IMR-90 (cell line): ENCODE results near the gene ERVMER34-1. TPM values are rescaled to one million over a fixed set of nuclear protein-coding genes. Genes with fewer than 3 reads are reported as not detected.

ENCODE experiments used
- ATAC-seq: fragments of 200-7000 bp; cut with Tn5 transposase; 2 replicates; pipeline ENCODE4 v1.9.1; 2020; ENCODE audit warnings: low read depth, mild to moderate bottlenecking, moderate library complexity
- BruUV-seq: library from RNA; stranded (reverse); fragments of 400-500 nt; replicated peaks from 2 replicates; lab custom pipeline; 2021; lab: Mats Ljungman, UMichigan
- CTCF ChIA-PET: fragments of 300-600 bp; formaldehyde crosslinking; extraction: SDS; loops from one replicate; lab custom pipeline; 2021; ENCODE audit warnings: antibody characterized with exemption; lab: Yijun Ruan, JAX
- POLR2A ChIA-PET: fragments of 300-600 bp; sonication (Branson Sonifier 250); formaldehyde crosslinking; loops from one replicate; lab custom pipeline; 2022; ENCODE audit warnings: antibody characterized with exemption; ENCODE audit not compliant: unreplicated experiment; lab: Charles Lee
- DNase-seq: peaks from one replicate; pipeline ENCODE4 v3.0.0; 2013
- H2AFZ ChIP-seq: replicated peaks from 2 replicates; pipeline ENCODE3; 2013; ENCODE audit warnings: low read length, mild to moderate bottlenecking; ENCODE audit not compliant: poor library complexity
- H2AK5ac ChIP-seq: 2 replicates; pipeline ENCODE4 v1.6.1; 2013; ENCODE audit warnings: low read depth, low read length, inconsistent platforms
- H2AK9ac ChIP-seq: replicated peaks from 2 replicates; pipeline ENCODE3; 2013; ENCODE audit warnings: mild to moderate bottlenecking, low read depth, low read length, moderate library complexity; ENCODE audit not compliant: poor library complexity
- H2BK120ac ChIP-seq: 2 replicates; pipeline ENCODE4 v1.6.1; 2013; ENCODE audit warnings: low read depth, low read length, inconsistent platforms
- H2BK15ac ChIP-seq: 3 replicates; pipeline ENCODE4 v1.6.1; 2013; ENCODE audit warnings: low read depth, low read length, inconsistent platforms
- H2BK20ac ChIP-seq: 2 replicates; pipeline ENCODE4 v1.6.1; 2013; ENCODE audit warnings: low read depth, mild to moderate bottlenecking, inconsistent platforms, low read length, moderate library complexity
- H2BK5ac ChIP-seq: 2 replicates; pipeline ENCODE4 v1.6.1; 2013; ENCODE audit warnings: mild to moderate bottlenecking, low read depth, low read length, inconsistent platforms; ENCODE audit not compliant: poor library complexity, severe bottlenecking
- H3K14ac ChIP-seq: replicated peaks from 2 replicates; pipeline ENCODE4 v1.6.1; 2013; ENCODE audit warnings: low read depth, low read length, inconsistent platforms
- H3K18ac ChIP-seq: 2 replicates; pipeline ENCODE4 v1.6.1; 2013; ENCODE audit warnings: low read depth, low read length, control low read depth
- H3K23ac ChIP-seq: 2 replicates; pipeline ENCODE4 v1.6.1; 2013; ENCODE audit warnings: low read depth, low read length, inconsistent platforms
- H3K27ac ChIP-seq: 2 replicates; pipeline ENCODE4 v1.5.1; 2013; ENCODE audit warnings: mild to moderate bottlenecking, control low read depth, low read length; ENCODE audit not compliant: insufficient read depth
- H3K27me3 ChIP-seq: 2 replicates; pipeline ENCODE4 v1.6.1; 2013; ENCODE audit warnings: low read length; ENCODE audit not compliant: control insufficient read depth, insufficient read depth
- H3K36me3 ChIP-seq: 2 replicates; pipeline ENCODE4 v1.6.1; 2013; ENCODE audit warnings: low read length, mixed read lengths; ENCODE audit not compliant: control insufficient read depth, insufficient read depth
- H3K4ac ChIP-seq: 2 replicates; pipeline ENCODE4 v1.6.1; 2013; ENCODE audit warnings: low read depth, low read length, inconsistent platforms
- H3K4me1 ChIP-seq: 2 replicates; pipeline ENCODE4 v1.6.1; 2013; ENCODE audit warnings: low read length, mixed read lengths; ENCODE audit not compliant: control insufficient read depth, insufficient read depth
- H3K4me2 ChIP-seq: 2 replicates; pipeline ENCODE4 v1.6.1; 2013; ENCODE audit warnings: low read depth, mild to moderate bottlenecking, control low read depth, low read length, moderate library complexity
- H3K4me3 ChIP-seq: 2 replicates; pipeline ENCODE4 v1.5.1; 2013; ENCODE audit warnings: low read depth, mild to moderate bottlenecking, control low read depth, low read length, moderate library complexity; ENCODE audit not compliant: insufficient read depth
- H3K56ac ChIP-seq: 2 replicates; pipeline ENCODE4 v1.6.1; 2013; ENCODE audit warnings: low read length, inconsistent platforms; ENCODE audit not compliant: insufficient read depth; ENCODE audit errors: extremely low read depth
- H3K79me1 ChIP-seq, 2 experiments: 2 replicates each; pipeline ENCODE4 v1.6.1; 2013; ENCODE audit warnings: low read length in 2 of 2, inconsistent platforms in 1 of 2, low read depth in 1 of 2
- H3K9ac ChIP-seq: 2 replicates; pipeline ENCODE4 v1.6.1; 2013; ENCODE audit warnings: low read depth, low read length, control low read depth
- H3K9me1 ChIP-seq: 2 replicates; pipeline ENCODE4 v1.6.1; 2013; ENCODE audit warnings: low read length, inconsistent platforms; ENCODE audit not compliant: insufficient read depth
- H3K9me3 ChIP-seq: 2 replicates; pipeline ENCODE4 v1.6.1; 2013; ENCODE audit warnings: low read length; ENCODE audit not compliant: control insufficient read depth, insufficient read depth
- H4K20me1 ChIP-seq: 2 replicates; pipeline ENCODE4 v1.6.1; 2013; ENCODE audit warnings: low read length, inconsistent platforms; ENCODE audit not compliant: insufficient read depth
- H4K5ac ChIP-seq: 2 replicates; pipeline ENCODE4 v1.6.1; 2013; ENCODE audit warnings: mild to moderate bottlenecking, low read depth, low read length, control low read depth
- H4K8ac ChIP-seq, 2 experiments: 2 replicates each; pipeline ENCODE4 v1.6.1; 2013; ENCODE audit warnings: low read depth in 2 of 2, low read length in 2 of 2, control low read depth in 1 of 2, inconsistent platforms in 1 of 2
- H4K91ac ChIP-seq: 2 replicates; pipeline ENCODE4 v1.6.1; 2013; ENCODE audit warnings: low read depth, low read length, inconsistent platforms; ENCODE audit not compliant: insufficient read depth
- MXI1 ChIP-seq: IDR thresholded peaks from 2 replicates; pipeline ENCODE4 v1.6.1; 2012; ENCODE audit warnings: low read depth, mild to moderate bottlenecking, low read length, moderate library complexity, borderline replicate concordance
- RAD21 ChIP-seq: IDR thresholded peaks from 2 replicates; pipeline ENCODE4 v1.6.1; 2012; ENCODE audit warnings: low read length, improper control_type of control experiment
- SMC3 ChIP-seq: fragments of 150-350 bp; IDR thresholded peaks from 2 replicates; pipeline ENCODE4 v1.6.1; 2016; ENCODE audit warnings: low read depth, mild to moderate bottlenecking, antibody characterized with exemption, low read length, moderate library complexity
- WGBS, 2 experiments: methylation state at CpG; one replicate each; pipeline versions ENCODE4 v1.1.5 to v1.1.7; 2013; ENCODE audit warnings: missing lambda C conversion rate in 2 of 2; ENCODE audit not compliant: insufficient read length in 1 of 2; ENCODE audit errors: extremely low coverage in 2 of 2; 5-methylcytosine and 5-hydroxymethylcytosine counted together
- dilution Hi-C: fragments of 300-500 bp; cut with HindIII; formaldehyde crosslinking; loops from one replicate; pipeline ENCODE4 v1.14.3; 2018; ENCODE audit warnings: low sequenced_read_pairs; ENCODE audit not compliant: unreplicated experiment
- in situ Hi-C: fragments of 300-500 bp; cut with MboI; formaldehyde crosslinking; loops from 3 replicates; pipeline ENCODE4 v1.14.3; 2019; ENCODE audit warnings: low sequenced_read_pairs, inconsistent platforms, mixed read lengths
- intact Hi-C: fragments of 100-400 bp; cut with micrococcal nuclease; formaldehyde crosslinking; loops from 2 replicates; pipeline ENCODE4 v1.10.0; 2022
- polyA plus RNA-seq, 3 experiments: library from polyadenylated mRNA; depleted of rRNA; stranded (reverse); fragments of >200 nt; gene quantifications; 2 replicates each; pipeline ENCODE4 v1.2.3, GENCODE V29; 2012; ENCODE audit warnings: low replicate concordance in 1 of 3
- total RNA-seq: library from RNA; depleted of rRNA; stranded (reverse); fragments of >200 nt; gene quantifications from 2 replicates; pipeline ENCODE4 v1.2.3, GENCODE V29; 2012

Gene ERVMER34-1
- total and polyA plus RNA-seq, 2 of the 4 experiments (the other 2 are of a cell fraction) = not detected

- no TSS peak for BruUV-seq
- TF ChIP-seq SMC3 (no peak), MXI1 (0 out of 2 replicates have a peak, but pooled peaks have one; percentile 30), RAD21 (no peak)
- H4K8ac ChIP-seq = no peak overlapping the region
- ChIA-PET CTCF (no interaction called here), POLR2A (no interaction called here)
- peaks cover 21% of the 10 kb centered on the region for H3K9me1 ChIP-seq
- H4K5ac ChIP-seq = no peak overlapping the region
- H3K4me3 ChIP-seq = no peak overlapping the region
- no peak overlapping the region for H4K91ac ChIP-seq
- no peak overlapping the region for H3K9ac ChIP-seq
- WGBS, 2 experiments = 60% methylated on average over 1 of the region's 4 CpGs; no CpG with 5 or more reads in 1 of the 2 experiments
- no peak overlapping the region for H2AK9ac ChIP-seq
- H3K4ac ChIP-seq = no peak overlapping the region
- ATAC-seq (no peak), DNase-seq (no peak)
- H2AK5ac ChIP-seq = no peak overlapping the region
- H2BK120ac ChIP-seq = no peak overlapping the region
- H4K20me1 ChIP-seq = peaks cover 3% of the 10 kb centered on the region; the same call in 1 of the 2 replicates
- peak overlapping the region; percentile 12; the same call in 1 of the 2 replicates for H3K4me2 ChIP-seq
- H2BK15ac ChIP-seq = no peak overlapping the region
- H3K9me3 ChIP-seq = no peaks in the 10 kb centered on the region
- H2BK20ac ChIP-seq = no peak overlapping the region
- no peaks in the 10 kb centered on the region for H3K27me3 ChIP-seq
- H2AFZ ChIP-seq = no peak overlapping the region
- no peaks in the 10 kb centered on the region for H3K4me1 ChIP-seq
- H3K79me1 ChIP-seq = peaks cover 21 to 42% of the 10 kb centered on the region in 2 experiments
- no peak overlapping the region; the same call in 1 of the 2 replicates for H3K23ac ChIP-seq
- no peak overlapping the region for H3K18ac ChIP-seq
- H3K14ac ChIP-seq = no peak overlapping the region; the same call in none of the 2 replicates
- intact Hi-C loops (loop anchor here (5.0 to 10.0 kb wide), 4 partner anchors 57 to 340 kb away; partner anchors contain the start of gene USP46), dilution Hi-C loops (no loop called here), in situ Hi-C loops (loop anchor here (5.0 to 10.0 kb wide), 2 partner anchors 57 to 170 kb away; partner anchors contain the start of gene USP46)
- H3K56ac ChIP-seq = no peak overlapping the region
- H3K36me3 ChIP-seq = peaks cover 28% of the 10 kb centered on the region
- H3K27ac ChIP-seq = no peak overlapping the region
- H2BK5ac ChIP-seq = no peak overlapping the region
Measured at GRCh38 chr4:52714597-52715254, 36.5 kb downstream of the ERVMER34-1 start.
